WERI-Rb-1 (cell line): Measurements from ENCODE around the gene TTLL5.

Experiments used
- DNase-seq: peaks from one replicate; pipeline ENCODE4 v3.0.0-alpha.2; 2020
- H3K27ac ChIP-seq: fragments of 250-450 bp; sonication (Bioruptor Pico); 2 replicates; pipeline ENCODE4 v1.5.1; 2020; ENCODE audit warnings: mild to moderate bottlenecking, moderate library complexity
- H3K27me3 ChIP-seq: fragments of 250-450 bp; sonication (Bioruptor Pico); 2 replicates; pipeline ENCODE4 v1.5.1; 2021; ENCODE audit warnings: mild to moderate bottlenecking, low read depth, moderate library complexity; ENCODE audit not compliant: insufficient read depth, severe bottlenecking
- H3K36me3 ChIP-seq: fragments of 250-450 bp; sonication (Bioruptor Pico); 2 replicates; pipeline ENCODE4 v1.5.1; 2020; ENCODE audit warnings: mild to moderate bottlenecking, moderate library complexity
- H3K4me3 ChIP-seq: 2 replicates; pipeline ENCODE4 v1.5.1; 2011; ENCODE audit warnings: low read depth, mild to moderate bottlenecking, control low read depth, low read length
- H3K9me3 ChIP-seq: fragments of 250-450 bp; sonication (Bioruptor Pico); 2 replicates; pipeline ENCODE4 v1.5.1; 2021; ENCODE audit warnings: mild to moderate bottlenecking, moderate library complexity; ENCODE audit not compliant: severe bottlenecking
- CTCF ChIP-seq: IDR thresholded peaks from 2 replicates; pipeline ENCODE4 v1.5.1; 2011; ENCODE audit warnings: low read depth, mild to moderate bottlenecking, control low read depth, inconsistent platforms, low read length

Gene TTLL5

GRCh38 chr14:75877292-75877691, 216.2 kb downstream of the TTLL5 start:
- Histone ChIP-seq H3K4me3 (no peak overlapping the region), H3K27me3 (no peaks in the 10 kb centered on the region), H3K36me3 (peaks cover 7% of the 10 kb centered on the region; the same call in 1 of the 2 replicates), H3K9me3 (no peaks in the 10 kb centered on the region), H3K27ac (peak overlapping the region; percentile 51)
- DNase-seq: no peak
- no peak for TF ChIP-seq CTCF

GRCh38 chr14:75877884-75878283, 216.8 kb downstream of the TTLL5 start:
- H3K4me3 ChIP-seq: no peak overlapping the region
- TF ChIP-seq CTCF: no peak
- H3K9me3 ChIP-seq: no peaks in the 10 kb centered on the region
- H3K27ac ChIP-seq: peak overlapping the region; percentile 51
- peaks cover 7% of the 10 kb centered on the region; the same call in 1 of the 2 replicates for H3K36me3 ChIP-seq
- peak; percentile 42 for DNase-seq
- H3K27me3 ChIP-seq: no peaks in the 10 kb centered on the region

- no peak overlapping the region for H3K27ac ChIP-seq
- no peak for DNase-seq
- H3K27me3 ChIP-seq: no peaks in the 10 kb centered on the region
- H3K36me3 ChIP-seq: peaks cover 13% of the 10 kb centered on the region; the same call in 1 of the 2 replicates
- H3K4me3 ChIP-seq: no peak overlapping the region
- TF ChIP-seq CTCF: no peak
- H3K9me3 ChIP-seq: no peaks in the 10 kb centered on the region
These were observed 218.0 kb downstream of the TTLL5 start for GRCh38 chr14:75879031-75879430.

- no peak for DNase-seq
- Histone ChIP-seq H3K27me3 (no peaks in the 10 kb centered on the region), H3K36me3 (peaks cover 13% of the 10 kb centered on the region; the same call in 1 of the 2 replicates), H3K4me3 (no peak overlapping the region), H3K9me3 (no peaks in the 10 kb centered on the region), H3K27ac (no peak overlapping the region)
- TF ChIP-seq CTCF: no peak
These were observed 219.5 kb downstream of the TTLL5 start for GRCh38 chr14:75880512-75880911.

GRCh38 chr14:75881994-75882393, 220.9 kb downstream of the TTLL5 start:
- Histone ChIP-seq H3K9me3 (no peaks in the 10 kb centered on the region), H3K27ac (no peak overlapping the region), H3K27me3 (no peaks in the 10 kb centered on the region), H3K4me3 (no peak overlapping the region), H3K36me3 (peaks cover 13% of the 10 kb centered on the region)
- DNase-seq: no peak
- no peak for TF ChIP-seq CTCF

- peak; percentile 39 for TF ChIP-seq CTCF
- Histone ChIP-seq H3K4me3 (no peak overlapping the region), H3K27me3 (no peaks in the 10 kb centered on the region), H3K9me3 (no peaks in the 10 kb centered on the region), H3K27ac (no peak overlapping the region), H3K36me3 (peaks cover 13% of the 10 kb centered on the region)
- DNase-seq: no peak
These were observed 223.2 kb downstream of the TTLL5 start for GRCh38 chr14:75884198-75884611.
